Measurements from ENCODE around the gene HBE1.

GRCh38 chr11:5225480-5225871, 44.3 kb downstream of the HBE1 start:
- no peak for TF ChIP-seq CTCF (IDR thresholded peaks at IDR 0.05)
- TF ChIP-seq EP300 (IDR thresholded peaks at IDR 0.05), result no peak
- TF ChIP-seq POLR2A (IDR thresholded peaks at IDR 0.05; ENCODE audit: low read depth), result no peak
- no peak for TF ChIP-seq POLR2AphosphoS5 (IDR thresholded peaks at IDR 0.05)
